SU-DHL-6 (cell line): Measurements from ENCODE around the gene RIPOR2.

Source experiments
- EZH2phosphoT487 ChIP-seq: fragments of 200-600 bp; sonication (generic), shearing (Covaris generic); conservative IDR thresholded peaks from 2 replicates; pipeline ENCODE4 v1.6.1; 2018; ENCODE audit warnings: mild to moderate bottlenecking, antibody characterized with exemption, low read length, moderate library complexity, mixed read lengths
- TF ChIP-seq, protein P1 (sequence below): fragments of 200-600 bp; sonication (generic); IDR thresholded peaks from one replicate; pipeline ENCODE4 v1.5.1; 2017; ENCODE audit warnings: antibody characterized with exemption, mild to moderate bottlenecking, low read length, moderate library complexity; ENCODE audit not compliant: insufficient read depth, poor library complexity, severe bottlenecking

DNA sequence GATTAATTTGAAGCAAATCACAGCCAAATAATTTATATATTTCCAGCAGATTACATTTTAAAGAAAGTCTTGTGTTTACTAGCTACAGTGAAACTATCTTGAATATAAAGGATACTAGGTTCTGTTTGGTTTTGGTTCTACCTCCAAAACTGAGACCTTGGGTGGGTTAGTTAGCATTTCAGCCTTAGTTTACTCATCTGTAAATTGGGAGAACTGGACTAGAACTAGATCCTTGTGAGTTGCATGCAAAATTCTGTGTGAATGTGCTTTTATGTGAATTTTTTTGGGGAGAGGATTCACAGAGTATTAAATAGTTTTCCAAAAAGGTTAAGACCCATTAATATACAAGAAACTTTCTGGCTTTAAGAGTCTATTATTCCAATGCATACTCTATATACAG lies 156.9 kb downstream of the RIPOR2 start:
- TF ChIP-seq, protein P1, sequence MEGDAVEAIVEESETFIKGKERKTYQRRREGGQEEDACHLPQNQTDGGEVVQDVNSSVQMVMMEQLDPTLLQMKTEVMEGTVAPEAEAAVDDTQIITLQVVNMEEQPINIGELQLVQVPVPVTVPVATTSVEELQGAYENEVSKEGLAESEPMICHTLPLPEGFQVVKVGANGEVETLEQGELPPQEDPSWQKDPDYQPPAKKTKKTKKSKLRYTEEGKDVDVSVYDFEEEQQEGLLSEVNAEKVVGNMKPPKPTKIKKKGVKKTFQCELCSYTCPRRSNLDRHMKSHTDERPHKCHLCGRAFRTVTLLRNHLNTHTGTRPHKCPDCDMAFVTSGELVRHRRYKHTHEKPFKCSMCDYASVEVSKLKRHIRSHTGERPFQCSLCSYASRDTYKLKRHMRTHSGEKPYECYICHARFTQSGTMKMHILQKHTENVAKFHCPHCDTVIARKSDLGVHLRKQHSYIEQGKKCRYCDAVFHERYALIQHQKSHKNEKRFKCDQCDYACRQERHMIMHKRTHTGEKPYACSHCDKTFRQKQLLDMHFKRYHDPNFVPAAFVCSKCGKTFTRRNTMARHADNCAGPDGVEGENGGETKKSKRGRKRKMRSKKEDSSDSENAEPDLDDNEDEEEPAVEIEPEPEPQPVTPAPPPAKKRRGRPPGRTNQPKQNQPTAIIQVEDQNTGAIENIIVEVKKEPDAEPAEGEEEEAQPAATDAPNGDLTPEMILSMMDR = no peak
- no peak for TF ChIP-seq EZH2phosphoT487
